Loucy (cell line): Measurements from ENCODE around the gene SH3RF3.

ENCODE experiments used
- CTCF ChIP-seq: fragments of 200-600 bp; sonication (generic); conservative IDR thresholded peaks from 2 replicates; pipeline ENCODE4 v1.5.1; 2014; ENCODE audit warnings: mild to moderate bottlenecking, antibody characterized with exemption, low read length
- EZH2phosphoT487 ChIP-seq: fragments of 200-600 bp; IDR thresholded peaks from 2 replicates; pipeline ENCODE4 v1.6.1; 2018; ENCODE audit warnings: antibody characterized with exemption, mild to moderate bottlenecking, moderate library complexity, borderline replicate concordance

GRCh38 chr2:109527846-109528705 lies 399.1 kb downstream of the SH3RF3 start:
- TF ChIP-seq CTCF (no peak), EZH2phosphoT487 (no peak)
